Neural cell (in vitro differentiated cells): ENCODE data around the gene XRRA1.

Experiments
- CTCF ChIP-seq: fragments of 450-650 bp; IDR thresholded peaks from 2 replicates; pipeline ENCODE4 v1.5.1; 2014; ENCODE audit warnings: antibody characterized with exemption, mild to moderate bottlenecking, moderate library complexity; ENCODE audit not compliant: poor library complexity, severe bottlenecking
- EP300 ChIP-seq: fragments of 450-650 bp; conservative IDR thresholded peaks from 2 replicates; pipeline ENCODE4 v1.6.1; 2014; ENCODE audit warnings: antibody characterized with exemption, mild to moderate bottlenecking, moderate library complexity; ENCODE audit not compliant: poor library complexity, severe bottlenecking
- EZH2 ChIP-seq: fragments of 200-600, 300-800 bp; shearing (Covaris generic), sonication (generic); IDR thresholded peaks from 2 replicates; pipeline ENCODE4 v1.6.1; 2014; ENCODE audit warnings: antibody characterized with exemption, low read length, borderline replicate concordance, mild to moderate bottlenecking; ENCODE audit not compliant: insufficient read depth, poor library complexity, severe bottlenecking
- POLR2AphosphoS5 ChIP-seq: IDR thresholded peaks from 2 replicates; pipeline ENCODE4 v1.6.1; 2012
- RAD21 ChIP-seq: fragments of 450-650 bp; conservative IDR thresholded peaks from 2 replicates; pipeline ENCODE4 v1.6.1; 2014; ENCODE audit warnings: antibody characterized with exemption, mild to moderate bottlenecking, moderate library complexity
- REST ChIP-seq: IDR thresholded peaks from 2 replicates; pipeline ENCODE4 v1.6.1; 2012; ENCODE audit warnings: borderline replicate concordance

DNA sequence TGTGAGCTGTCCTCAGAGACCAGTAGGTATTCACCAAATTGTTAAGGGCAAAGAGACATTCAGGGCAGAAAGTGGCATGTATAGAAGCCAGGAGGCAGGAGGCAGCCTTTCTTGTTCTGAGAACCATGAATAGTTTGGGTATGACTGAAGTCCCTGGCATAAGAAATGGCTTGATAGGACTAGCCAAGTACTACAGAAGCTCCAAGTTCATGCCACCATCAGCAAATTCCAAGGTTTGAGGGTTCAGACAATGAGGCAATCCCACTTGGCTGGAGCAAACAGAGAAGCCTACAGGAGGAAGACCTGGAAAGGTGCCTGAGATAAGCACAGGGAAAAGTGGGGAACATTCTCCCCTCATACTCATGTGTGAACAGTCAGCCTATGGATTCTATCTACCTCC, 25.8 kb downstream of the XRRA1 start:
- no peak for TF ChIP-seq CTCF
- TF ChIP-seq EP300 = no peak
- no peak for TF ChIP-seq REST
- no peak for TF ChIP-seq EZH2
- no peak for TF ChIP-seq RAD21
- no peak for TF ChIP-seq POLR2AphosphoS5
